Esophagus squamous epithelium (tissue), 5 donors: ENCODE data around the gene ANKRD29. TPM values are rescaled to one million over a fixed set of nuclear protein-coding genes. Genes with fewer than 3 reads are reported as not detected.

Experiments
- DNase-seq: peaks from one replicate; lab custom pipeline; 2025; lab: John Stamatoyannopoulos, UW
- H3K27ac ChIP-seq, 4 donors: fragments of 200-600 bp; sonication (generic); one replicate each; pipeline ENCODE4 v1.5.1; 2016 to 2019; ENCODE audit warnings: mild to moderate bottlenecking in 1 of 4
- H3K27me3 ChIP-seq, 4 donors: fragments of 200-600 bp; sonication (generic); 1 replicate in 3 of 4; 2 replicates in 1 of 4; pipeline versions ENCODE4 v1.5.1 to v1.6.0; 2017 to 2021; ENCODE audit warnings: antibody characterized with exemption in 1 of 4
- H3K36me3 ChIP-seq, 3 donors: fragments of 200-600 bp; sonication (generic); one replicate each; pipeline ENCODE4 v1.5.1; 2016 to 2019
- H3K4me1 ChIP-seq, 3 donors: fragments of 200-600 bp; sonication (generic); one replicate each; pipeline ENCODE4 v1.5.1; 2017 to 2019
- H3K4me3 ChIP-seq, 4 donors: fragments of 200-600 bp; sonication (generic); 1 replicate in 3 of 4; 2 replicates in 1 of 4; pipeline ENCODE4 v1.5.1; 2016 to 2019; ENCODE audit warnings: mild to moderate bottlenecking in 2 of 4, moderate library complexity in 1 of 4
- H3K9me3 ChIP-seq, 3 donors: fragments of 200-600 bp; sonication (generic); one replicate each; pipeline ENCODE4 v1.5.1; 2016 to 2019
- POLR2A ChIP-seq, 4 donors: fragments of 450-650 bp; IDR thresholded peaks; one replicate each; pipeline ENCODE4 v1.6.1; 2017; ENCODE audit warnings: antibody characterized with exemption in 4 of 4, mild to moderate bottlenecking in 4 of 4, moderate library complexity in 3 of 4
- WGBS, 2 donors: methylation state at CpG; one replicate each; pipeline ENCODE4 v1.1.5; 2018; 5-methylcytosine and 5-hydroxymethylcytosine counted together
- intact Hi-C: fragments of 100-400 bp; cut with DNase I; formaldehyde crosslinking; loops from one replicate; pipeline ENCODE4 v1.15.0; 2022
- total RNA-seq, 4 donors: library from RNA; depleted of rRNA; stranded (reverse); fragments of >200 nt; gene quantifications; one replicate each; pipeline ENCODE4 v1.1.0, GENCODE V29; 2016
- TF ChIP-seq, protein P1 (sequence below), 6 experiments: fragments of 450-650 bp in 4 of 6; fragments of 200-600 bp in 2 of 6; sonication (generic) in 2 of 6; IDR thresholded peaks; one replicate each; pipeline ENCODE4 v1.5.1; 2016 to 2019; ENCODE audit warnings: antibody characterized with exemption in 6 of 6, mild to moderate bottlenecking in 4 of 6, moderate library complexity in 4 of 6
- donor health status: DM: yes; HTN: yes; CAD: no.

ANKRD29 gene, protein sequence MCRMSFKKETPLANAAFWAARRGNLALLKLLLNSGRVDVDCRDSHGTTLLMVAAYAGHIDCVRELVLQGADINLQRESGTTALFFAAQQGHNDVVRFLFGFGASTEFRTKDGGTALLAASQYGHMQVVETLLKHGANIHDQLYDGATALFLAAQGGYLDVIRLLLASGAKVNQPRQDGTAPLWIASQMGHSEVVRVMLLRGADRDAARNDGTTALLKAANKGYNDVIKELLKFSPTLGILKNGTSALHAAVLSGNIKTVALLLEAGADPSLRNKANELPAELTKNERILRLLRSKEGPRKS
- total RNA-seq = 10 to 100 TPM in 2 of 4 donors, 1 to 10 TPM in 2; 2.9 to 10.8 (median 9.2) TPM

DNA sequence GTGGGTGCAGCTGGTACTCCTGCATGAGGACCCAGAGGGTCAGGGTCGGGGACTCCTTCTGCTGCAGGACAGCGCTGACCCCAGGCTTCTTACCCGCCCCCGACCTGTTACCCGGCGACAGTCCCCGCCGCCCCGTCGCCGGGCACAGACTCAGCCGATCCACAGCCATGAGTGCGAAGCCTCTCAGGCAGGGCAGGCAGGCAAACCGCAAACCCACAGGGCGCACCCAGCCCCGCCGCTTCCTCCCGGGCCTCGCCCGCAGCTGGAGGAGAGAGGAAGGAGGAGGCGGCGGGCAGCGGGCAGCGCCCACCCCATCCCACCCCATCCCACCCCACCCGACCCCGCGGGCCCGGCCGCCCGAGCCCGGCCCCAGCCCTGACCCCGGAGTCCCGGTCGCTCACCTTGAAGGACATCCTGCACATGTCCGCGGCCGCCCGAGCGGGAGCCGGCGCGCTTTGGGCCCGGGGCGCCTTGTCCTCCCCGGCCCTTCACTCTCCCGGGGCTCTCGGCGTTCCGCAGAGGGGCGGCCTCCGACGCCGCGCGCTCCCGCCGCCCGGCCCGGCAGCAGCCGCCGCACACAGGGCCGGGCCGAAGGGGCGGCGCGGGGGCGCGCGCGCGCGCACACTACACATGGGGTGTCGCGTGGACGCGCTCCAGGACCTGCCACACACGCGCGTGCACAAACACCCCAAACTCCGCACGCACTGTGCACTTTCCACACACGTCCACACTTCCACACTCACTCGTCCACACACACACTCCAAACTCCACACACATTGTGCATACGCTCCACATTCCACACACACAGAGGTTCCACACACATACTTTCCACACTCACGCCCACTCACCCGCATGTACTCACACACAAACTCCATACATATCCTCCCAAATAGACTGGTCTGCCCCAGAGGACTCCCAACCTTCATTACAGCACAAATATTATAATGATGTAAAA, at the start of gene ANKRD29:
TSS of gene ANKRD29 (minus strand) at position 603 of the 955 bp plus-strand sequence. CDS start at position 422, 181 bp downstream.
- TF ChIP-seq, protein P1, sequence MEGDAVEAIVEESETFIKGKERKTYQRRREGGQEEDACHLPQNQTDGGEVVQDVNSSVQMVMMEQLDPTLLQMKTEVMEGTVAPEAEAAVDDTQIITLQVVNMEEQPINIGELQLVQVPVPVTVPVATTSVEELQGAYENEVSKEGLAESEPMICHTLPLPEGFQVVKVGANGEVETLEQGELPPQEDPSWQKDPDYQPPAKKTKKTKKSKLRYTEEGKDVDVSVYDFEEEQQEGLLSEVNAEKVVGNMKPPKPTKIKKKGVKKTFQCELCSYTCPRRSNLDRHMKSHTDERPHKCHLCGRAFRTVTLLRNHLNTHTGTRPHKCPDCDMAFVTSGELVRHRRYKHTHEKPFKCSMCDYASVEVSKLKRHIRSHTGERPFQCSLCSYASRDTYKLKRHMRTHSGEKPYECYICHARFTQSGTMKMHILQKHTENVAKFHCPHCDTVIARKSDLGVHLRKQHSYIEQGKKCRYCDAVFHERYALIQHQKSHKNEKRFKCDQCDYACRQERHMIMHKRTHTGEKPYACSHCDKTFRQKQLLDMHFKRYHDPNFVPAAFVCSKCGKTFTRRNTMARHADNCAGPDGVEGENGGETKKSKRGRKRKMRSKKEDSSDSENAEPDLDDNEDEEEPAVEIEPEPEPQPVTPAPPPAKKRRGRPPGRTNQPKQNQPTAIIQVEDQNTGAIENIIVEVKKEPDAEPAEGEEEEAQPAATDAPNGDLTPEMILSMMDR (IDR thresholded peaks at IDR 0.05) = no peak
- Histone ChIP-seq H3K36me3 (no peaks in the 10 kb centered on the region), H3K4me3 (peak within 1 kb of the TSS; percentile 52 to 83 (median 76)), H3K9me3 (no peaks in the 10 kb centered on the region), H3K4me1 (peaks cover 0 to 29% (median 6%) of the 10 kb centered on the region in 3 donors), H3K27ac (peak within 1 kb of the TSS; percentile 47 to 81 (median 74)), H3K27me3 (peaks cover 0 to 35% (median 0%) of the 10 kb centered on the region in 4 donors)
- DNase-seq = no peak
- 1% methylated on average over 16 to 21 of the region's 86 CpGs for WGBS, 2 donors
- intact Hi-C loops = no loop called here

- H3K36me3 ChIP-seq = no peaks in the 10 kb centered on the region
- H3K4me3 ChIP-seq = no peak overlapping the region
- intact Hi-C loops = no loop called here
- 67 to 79% methylated on average over 3 of the region's 3 CpGs for WGBS, 2 donors
- H3K27ac ChIP-seq = no peak overlapping the region
- DNase-seq = no peak
- TF ChIP-seq POLR2A (IDR thresholded peaks at IDR 0.05) = no peak
- TF ChIP-seq, protein P1 (IDR thresholded peaks at IDR 0.05) = no peak
- H3K9me3 ChIP-seq = peaks cover 0 to under 1% (median 0%) of the 10 kb centered on the region in 3 donors
- H3K4me1 ChIP-seq = peaks cover 0 to 42% (median 10%) of the 10 kb centered on the region in 3 donors
- H3K27me3 ChIP-seq = no peaks in the 10 kb centered on the region
Observed at GRCh38 chr18:23712445-23712844, 49.7 kb upstream of the ANKRD29 start.

DNA sequence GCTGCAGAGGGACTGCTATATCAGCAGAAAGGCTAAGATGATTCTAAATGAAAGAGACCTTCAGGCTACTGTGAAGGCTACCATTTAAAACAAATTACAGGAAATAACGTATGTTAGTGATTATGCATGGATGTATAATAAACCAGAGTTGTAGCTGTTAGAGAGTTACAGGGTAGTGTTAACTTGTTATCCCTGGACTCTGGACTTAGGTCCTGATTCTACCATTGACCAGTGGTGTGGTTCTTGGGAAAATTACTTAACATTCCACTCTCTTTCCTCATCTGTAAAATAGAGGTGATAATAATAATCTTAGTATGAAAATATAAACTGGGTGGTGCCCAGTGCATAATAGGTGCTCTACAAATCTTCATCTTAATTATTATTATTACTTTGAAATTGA, 48.7 kb upstream of the ANKRD29 start:
- TF ChIP-seq, protein P1 (IDR thresholded peaks at IDR 0.05) = no peak
- no peak for TF ChIP-seq POLR2A (IDR thresholded peaks at IDR 0.05)
- H3K4me1 ChIP-seq = peaks cover 0 to 32% (median 6%) of the 10 kb centered on the region in 3 donors
- H3K27ac ChIP-seq = no peak overlapping the region
- no peak overlapping the region for H3K4me3 ChIP-seq
- H3K9me3 ChIP-seq = peaks cover 0 to 7% (median 0%) of the 10 kb centered on the region in 3 donors
- WGBS, 2 donors = 84 to 91% methylated on average over 1 of the region's 1 CpG
- no peak for DNase-seq
- no peaks in the 10 kb centered on the region for H3K36me3 ChIP-seq
- intact Hi-C loops = no loop called here
- no peaks in the 10 kb centered on the region for H3K27me3 ChIP-seq

DNA sequence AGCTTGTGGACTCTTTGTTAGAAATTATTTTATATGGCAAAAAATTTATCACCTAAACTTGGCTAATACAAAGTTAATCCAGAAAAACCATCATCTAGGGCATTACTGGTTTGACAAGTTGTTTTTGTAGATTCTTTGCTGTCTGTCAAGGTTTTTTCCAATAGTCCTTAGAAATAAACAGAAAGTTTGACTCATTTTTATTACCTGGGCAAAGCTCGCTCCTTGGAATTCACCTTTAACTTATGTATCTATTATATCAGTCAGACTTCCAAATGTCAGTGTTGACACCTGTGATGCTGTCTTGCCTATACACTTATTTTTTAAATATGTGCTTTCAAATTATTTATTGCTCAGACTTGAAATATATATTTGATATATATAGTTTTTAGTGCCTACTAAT, 48.2 kb upstream of the ANKRD29 start:
- H3K9me3 ChIP-seq = peaks cover 0 to 7% (median 0%) of the 10 kb centered on the region in 3 donors
- no peak for DNase-seq
- H3K27ac ChIP-seq = no peak overlapping the region
- TF ChIP-seq, protein P1 (IDR thresholded peaks at IDR 0.05) = no peak
- no peak for TF ChIP-seq POLR2A (IDR thresholded peaks at IDR 0.05)
- no peaks in the 10 kb centered on the region for H3K36me3 ChIP-seq
- no peak overlapping the region for H3K4me3 ChIP-seq
- 67 to 91% methylated on average over 1 of the region's 1 CpG for WGBS, 2 donors
- no peaks in the 10 kb centered on the region for H3K27me3 ChIP-seq
- intact Hi-C loops = no loop called here
- peaks cover 0 to 28% (median 2%) of the 10 kb centered on the region in 3 donors for H3K4me1 ChIP-seq
